Epithelial cell of proximal tubule (primary cell): Measurements from ENCODE around the gene LTBP2. TPM values are rescaled to one million over a fixed set of nuclear protein-coding genes. Genes with fewer than 3 reads are reported as not detected.

Experiments used
- DNase-seq: peaks from one replicate; pipeline ENCODE4 v3.0.0-alpha.2; 2011; ENCODE audit warnings: low read depth
- H3K4me3 ChIP-seq: 2 replicates; pipeline ENCODE4 v1.5.1; 2011; ENCODE audit warnings: low read depth, mild to moderate bottlenecking, low read length
- CTCF ChIP-seq: conservative IDR thresholded peaks from 2 replicates; pipeline ENCODE4 v1.5.1; 2012; ENCODE audit warnings: low read depth, mild to moderate bottlenecking, low read length
- total RNA-seq: library from RNA; depleted of rRNA; stranded (reverse); fragments of >200 nt; gene quantifications from 2 replicates; pipeline ENCODE4 v1.2.3, GENCODE V29; 2015

The LTBP2 gene
- total RNA-seq, 1 donor from 2014 or later: 33.1 TPM

GRCh38 chr14:74547331-74547927 lies 64.6 kb downstream of the LTBP2 start:
- no peak overlapping the region for H3K4me3 ChIP-seq
- DNase-seq: no peak
- TF ChIP-seq CTCF: no peak

- TF ChIP-seq CTCF: no peak
- no peak overlapping the region for H3K4me3 ChIP-seq
- DNase-seq: no peak
Measured at GRCh38 chr14:74546416-74546815, 65.6 kb downstream of the LTBP2 start.

GRCh38 chr14:74545386-74545785 lies 66.7 kb downstream of the LTBP2 start:
- no peak for DNase-seq
- H3K4me3 ChIP-seq: no peak overlapping the region
- TF ChIP-seq CTCF: no peak

- DNase-seq: no peak
- no peak overlapping the region for H3K4me3 ChIP-seq
- TF ChIP-seq CTCF: no peak
Measured at GRCh38 chr14:74543771-74544438, 68.1 kb downstream of the LTBP2 start.

- no peak overlapping the region for H3K4me3 ChIP-seq
- TF ChIP-seq CTCF: no peak
- no peak for DNase-seq
Measured at GRCh38 chr14:74542056-74542685, 69.9 kb downstream of the LTBP2 start.

GRCh38 chr14:74541225-74541624 lies 70.8 kb downstream of the LTBP2 start:
- no peak for DNase-seq
- H3K4me3 ChIP-seq: no peak overlapping the region
- TF ChIP-seq CTCF: no peak
